HG02642 (cell line): ENCODE measurements around the gene CCPG1.

Experiments used
- ATAC-seq: cut with Tn5 transposase; IDR thresholded peaks from one replicate; pipeline ENCODE4 v1.9.1; 2021; ENCODE audit warnings: mild to moderate bottlenecking; ENCODE audit not compliant: unreplicated experiment, poor library complexity

CCPG1 gene

DNA sequence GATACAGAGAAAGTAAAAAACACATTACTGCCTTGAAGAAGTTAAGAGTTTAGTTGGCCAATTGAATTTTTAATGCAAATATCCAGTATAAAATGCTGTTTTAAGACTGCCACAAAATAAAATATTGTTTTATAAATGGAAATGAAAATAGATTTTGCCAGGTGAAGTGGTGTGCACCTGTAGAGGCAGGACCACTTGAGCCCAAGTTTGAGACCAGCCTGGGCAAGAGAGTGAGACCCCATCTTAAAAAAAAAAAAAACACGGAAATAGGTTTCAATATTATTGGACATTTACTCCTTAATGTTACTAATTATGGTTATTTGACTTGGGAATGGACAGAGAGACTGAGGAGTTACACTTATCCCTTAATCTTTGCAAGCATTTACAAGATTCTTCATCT, 87.2 kb downstream of the CCPG1 start:
- ATAC-seq, result no peak

GRCh38 chr15:55320238-55320550, 88.0 kb downstream of the CCPG1 start:
- no peak for ATAC-seq

GRCh38 chr15:55319537-55320237, 88.5 kb downstream of the CCPG1 start:
- ATAC-seq, result no peak

- ATAC-seq, result peak; percentile 97
These were observed 89.3 kb downstream of the CCPG1 start, which contains the start of the genes PIGB and PIGBOS1 for GRCh38 chr15:55318588-55319494. TSS of gene PIGB (plus strand) at chr15:55319222. CDS start at chr15:55319251, 29 bp downstream. TSS of gene PIGBOS1 (minus strand) at chr15:55319123. CDS start at chr15:55317792, 1,331 bp downstream.
